Activated naive CD8-positive, alpha-beta T cell treated with anti-CD3 and anti-CD28 coated beads, Interleukin-2, amount 50 U/mL, for 16 hours (primary cell): ENCODE results near the gene LAMA4.
"Not testable (repeated sequence)": the region's sequence is repeated elsewhere in the genome, so short reads cannot be mapped to it uniquely, and the experiment has no call there.

Source experiments
- DNase-seq: peaks from one replicate; pipeline ENCODE4 v3.0.0-alpha.2; 2020; ENCODE audit warnings: low read depth, low spot score

LAMA4 gene

GRCh38 chr6:112153926-112154607 is 100.3 kb downstream of the LAMA4 start:
- no peak for DNase-seq

DNA sequence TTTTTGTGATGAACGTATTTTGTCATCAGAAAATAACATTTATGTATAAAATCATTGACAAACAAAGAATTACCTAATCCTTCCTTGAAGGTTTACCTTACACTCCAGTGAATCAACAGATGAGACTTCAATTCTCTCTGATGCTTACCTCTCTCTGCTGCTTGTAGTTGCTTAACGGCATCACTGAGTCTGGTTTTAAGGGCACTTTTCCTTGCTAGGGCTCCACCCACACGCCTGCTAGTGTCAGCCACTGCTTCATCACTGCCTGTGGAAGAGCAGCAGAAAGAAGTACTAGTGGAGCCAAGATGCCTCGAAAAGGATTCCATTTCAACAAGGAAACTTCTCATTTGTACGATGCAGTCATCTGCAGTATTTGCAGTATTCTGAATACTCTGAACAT is 104.0 kb downstream of the LAMA4 start:
- no peak for DNase-seq

DNA sequence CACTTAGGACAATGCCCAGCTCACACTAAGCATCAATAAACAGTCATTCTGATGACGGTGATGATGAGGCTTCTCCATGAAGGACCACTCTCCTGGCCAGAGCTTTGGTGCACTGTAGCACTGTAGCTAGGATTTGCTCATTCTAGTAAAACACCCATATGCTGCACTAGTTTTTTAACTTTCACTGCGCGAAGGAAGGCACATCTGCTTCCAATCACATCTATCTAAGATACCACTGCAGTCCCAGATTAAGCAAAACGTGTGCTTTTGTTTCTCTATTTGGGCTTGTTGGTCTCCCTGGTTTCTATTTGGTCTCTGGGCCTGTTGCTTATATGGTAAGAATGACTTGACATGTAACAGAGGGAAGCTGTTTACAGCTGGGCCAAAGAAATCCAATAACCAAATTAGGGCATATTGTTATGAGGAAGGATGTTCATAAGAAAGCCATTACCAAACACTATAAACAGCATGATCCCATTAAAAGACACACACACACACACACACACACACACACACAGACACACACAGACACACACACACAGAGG is 104.6 kb downstream of the LAMA4 start:
- no peak for DNase-seq

- no peak for DNase-seq
Observed at GRCh38 chr6:112149236-112149635, 105.1 kb downstream of the LAMA4 start.

- DNase-seq: no peak
Observed at GRCh38 chr6:112148103-112148502, 106.3 kb downstream of the LAMA4 start.

- no peak for DNase-seq
Observed at GRCh38 chr6:112145080-112145573, 109.2 kb downstream of the LAMA4 start.

GRCh38 chr6:112144145-112144926 is 110.0 kb downstream of the LAMA4 start:
- no peak for DNase-seq

DNA sequence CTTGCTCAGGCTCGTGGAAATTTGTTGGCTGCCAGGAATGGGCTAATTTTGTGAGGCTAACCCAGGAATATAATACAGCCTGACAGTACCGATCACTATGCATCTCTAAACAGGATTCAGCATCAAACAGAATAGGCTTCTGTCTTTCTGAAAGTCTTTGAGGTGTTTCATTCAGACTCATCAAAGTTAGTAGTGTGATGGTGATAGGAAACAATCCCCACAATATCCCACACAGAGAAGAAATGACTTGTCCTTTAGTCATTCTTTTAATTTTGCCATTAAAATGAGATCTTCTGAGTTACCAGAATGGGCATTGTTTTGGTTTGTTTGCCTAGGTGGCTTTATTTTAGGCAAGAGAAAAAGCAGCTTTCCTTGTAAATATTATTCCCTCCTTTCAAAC is 112.7 kb downstream of the LAMA4 start:
- DNase-seq: no peak

- no peak for DNase-seq
Observed at GRCh38 chr6:112139052-112139451, 115.3 kb downstream of the LAMA4 start.

- no peak for DNase-seq
Observed at GRCh38 chr6:112130878-112131277, 123.5 kb downstream of the LAMA4 start.

GRCh38 chr6:112128208-112128607 is 126.2 kb downstream of the LAMA4 start:
- DNase-seq: no peak

GRCh38 chr6:112123982-112124381 is 130.4 kb downstream of the LAMA4 start:
- DNase-seq: no peak

DNA sequence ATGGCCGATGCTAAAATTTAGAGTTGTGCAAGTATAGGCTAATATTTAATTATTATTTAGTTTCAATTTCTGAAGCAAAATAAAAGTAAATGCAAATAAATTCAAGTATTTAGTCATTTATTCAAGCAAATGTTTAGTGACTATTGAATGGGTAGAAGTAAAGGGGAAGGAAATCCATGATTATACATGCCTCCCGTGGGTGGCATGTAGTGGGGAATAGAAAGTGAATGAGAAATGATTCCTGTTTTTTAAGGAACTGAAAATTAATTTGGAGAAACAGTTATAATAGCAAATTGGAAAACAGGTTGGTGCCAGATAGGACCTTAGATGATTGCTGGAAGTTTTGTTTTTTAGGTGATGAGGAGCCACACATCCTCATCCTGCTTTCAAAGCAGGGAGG is 131.6 kb downstream of the LAMA4 start:
- no peak for DNase-seq

DNA sequence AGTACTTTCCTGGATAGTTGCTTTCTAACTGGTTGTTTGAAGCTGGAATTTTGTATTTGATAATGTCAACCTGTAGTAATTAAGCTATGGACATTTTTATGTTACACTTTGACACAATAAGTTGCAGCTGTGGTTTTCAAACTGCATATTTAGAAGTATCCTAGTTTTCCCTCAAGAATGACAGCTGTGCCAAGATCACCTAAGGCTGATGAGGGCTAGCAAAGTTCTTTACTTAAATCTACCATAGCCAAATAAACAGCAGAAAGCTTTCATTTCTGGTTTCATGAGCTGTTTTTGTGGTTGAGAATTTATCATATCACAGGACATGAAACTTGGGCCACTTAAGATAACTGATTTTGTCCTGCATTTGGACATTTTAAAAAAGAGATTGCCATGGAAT is 136.3 kb downstream of the LAMA4 start:
- DNase-seq: no peak

DNA sequence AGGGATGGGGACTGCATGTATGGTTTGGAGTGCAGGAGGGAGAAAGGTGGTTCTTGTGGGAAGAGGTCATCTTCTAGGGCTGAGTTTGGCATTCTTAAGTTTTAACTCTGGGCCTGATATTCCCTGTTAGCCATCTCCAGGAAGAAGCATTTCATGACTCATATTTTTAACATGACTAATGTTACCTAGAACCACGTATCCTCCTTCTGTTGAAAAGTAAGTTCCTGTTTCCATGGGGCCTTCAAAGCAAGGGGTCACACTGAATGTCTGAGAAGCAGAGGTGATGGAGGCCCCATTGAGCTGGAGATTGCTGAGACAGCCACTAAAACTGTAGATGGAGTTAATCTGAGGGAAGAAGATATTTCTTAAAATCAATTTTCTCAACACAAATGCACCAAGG is 136.8 kb downstream of the LAMA4 start:
- no peak for DNase-seq

DNA sequence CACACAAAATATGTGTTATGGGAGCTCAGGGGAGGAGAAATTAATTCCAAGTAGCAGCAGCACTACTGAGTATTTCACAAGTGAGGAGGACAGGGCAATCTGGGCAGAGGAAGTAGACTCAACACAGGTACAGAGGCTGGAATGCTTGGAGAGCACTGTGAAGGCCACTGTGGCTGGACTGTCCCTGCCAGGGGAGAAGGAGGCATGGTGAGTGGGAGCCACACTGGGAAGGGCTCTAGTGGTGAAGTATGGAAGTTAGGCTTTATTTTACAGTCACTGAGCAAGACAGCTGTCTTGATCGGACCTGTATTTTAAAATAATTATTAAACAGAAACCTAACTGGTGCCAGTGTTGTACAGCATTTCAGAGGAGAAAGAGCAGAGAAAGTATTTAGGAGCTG is 138.1 kb downstream of the LAMA4 start:
- DNase-seq: no peak

DNA sequence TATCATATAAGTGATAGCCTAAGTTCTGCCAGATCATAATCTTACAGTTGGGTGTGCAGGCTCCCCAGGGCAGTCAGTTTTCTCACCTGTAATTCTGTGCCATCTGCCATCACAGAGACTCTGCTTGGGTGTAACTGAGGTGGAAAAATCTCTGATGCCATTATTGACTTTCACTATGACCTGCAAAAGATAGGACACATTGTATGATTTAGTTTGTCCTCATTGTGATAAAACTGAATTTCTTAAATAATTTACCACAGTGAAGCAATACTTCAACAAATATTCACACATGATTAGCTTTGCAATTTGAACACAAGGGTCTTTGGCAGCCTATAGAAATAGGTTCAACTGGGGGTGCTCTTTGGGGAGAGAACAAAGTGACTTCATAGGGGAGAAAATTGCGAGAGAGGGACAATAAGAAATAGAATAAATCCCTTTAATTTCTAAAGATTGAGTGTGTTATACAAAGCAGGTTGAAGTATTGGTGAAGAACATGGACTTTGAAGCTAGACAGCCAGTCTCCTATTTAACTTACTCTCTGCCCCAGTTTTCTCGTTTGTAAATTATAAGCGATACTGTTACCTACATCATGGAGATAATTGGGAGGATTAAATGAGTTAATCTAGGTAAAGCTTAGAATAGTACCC is 139.7 kb downstream of the LAMA4 start:
- no peak for DNase-seq

- no peak for DNase-seq
Observed at GRCh38 chr6:112113918-112114317, 140.4 kb downstream of the LAMA4 start.

- no peak for DNase-seq
Observed at GRCh38 chr6:112113431-112113830, 140.9 kb downstream of the LAMA4 start.

- DNase-seq: no peak
Observed at GRCh38 chr6:112109262-112109661, 145.1 kb downstream of the LAMA4 start.

- DNase-seq: no peak
Observed at GRCh38 chr6:112106562-112106961, 147.8 kb downstream of the LAMA4 start.

GRCh38 chr6:112106026-112106425 is 148.3 kb downstream of the LAMA4 start:
- not testable (repeated sequence) for DNase-seq
